HFF-Myc (cell line): ENCODE measurements around the gene SLC35F4.
A peak's percentile ranks its signal among the peaks of the same experiment; 100 is the strongest.

Experiments used
- DNase-seq: peaks from one replicate; pipeline ENCODE4 v3.0.0-alpha.2; 2011; ENCODE audit warnings: low read depth; ENCODE audit errors: extremely low read depth
- H3K4me3 ChIP-seq: replicated peaks from 2 replicates; pipeline ENCODE4 v1.5.1; 2011; ENCODE audit warnings: low read depth, mild to moderate bottlenecking, control low read depth, low read length
- TF ChIP-seq, protein P1 (sequence below): IDR thresholded peaks from 2 replicates; pipeline ENCODE4 v1.5.1; 2012; ENCODE audit warnings: mild to moderate bottlenecking, low read depth, low read length, control low read depth; ENCODE audit errors: missing control alignments

SLC35F4 gene

DNA sequence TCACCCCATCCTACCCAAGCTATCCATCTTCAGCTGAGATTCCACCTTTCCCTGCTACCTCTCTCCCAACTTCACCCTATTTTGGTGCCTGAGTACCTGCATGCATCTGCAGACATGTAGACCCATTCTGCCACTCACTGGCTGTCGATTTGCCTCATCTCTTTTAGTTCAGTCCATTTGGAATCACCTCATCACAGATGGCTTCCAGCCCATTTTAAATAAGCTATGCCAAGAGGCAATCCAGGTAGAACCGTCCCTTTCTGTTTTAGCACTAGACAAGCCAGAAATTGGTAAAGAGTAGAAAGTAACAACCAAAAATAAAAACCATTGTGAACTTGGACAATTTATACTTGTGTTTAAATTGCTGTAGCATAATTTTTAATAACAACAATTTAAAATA, 11.3 kb downstream of the SLC35F4 start:
- DNase-seq: no peak
- TF ChIP-seq, protein P1, sequence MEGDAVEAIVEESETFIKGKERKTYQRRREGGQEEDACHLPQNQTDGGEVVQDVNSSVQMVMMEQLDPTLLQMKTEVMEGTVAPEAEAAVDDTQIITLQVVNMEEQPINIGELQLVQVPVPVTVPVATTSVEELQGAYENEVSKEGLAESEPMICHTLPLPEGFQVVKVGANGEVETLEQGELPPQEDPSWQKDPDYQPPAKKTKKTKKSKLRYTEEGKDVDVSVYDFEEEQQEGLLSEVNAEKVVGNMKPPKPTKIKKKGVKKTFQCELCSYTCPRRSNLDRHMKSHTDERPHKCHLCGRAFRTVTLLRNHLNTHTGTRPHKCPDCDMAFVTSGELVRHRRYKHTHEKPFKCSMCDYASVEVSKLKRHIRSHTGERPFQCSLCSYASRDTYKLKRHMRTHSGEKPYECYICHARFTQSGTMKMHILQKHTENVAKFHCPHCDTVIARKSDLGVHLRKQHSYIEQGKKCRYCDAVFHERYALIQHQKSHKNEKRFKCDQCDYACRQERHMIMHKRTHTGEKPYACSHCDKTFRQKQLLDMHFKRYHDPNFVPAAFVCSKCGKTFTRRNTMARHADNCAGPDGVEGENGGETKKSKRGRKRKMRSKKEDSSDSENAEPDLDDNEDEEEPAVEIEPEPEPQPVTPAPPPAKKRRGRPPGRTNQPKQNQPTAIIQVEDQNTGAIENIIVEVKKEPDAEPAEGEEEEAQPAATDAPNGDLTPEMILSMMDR: no peak
- no peak overlapping the region for H3K4me3 ChIP-seq

DNA sequence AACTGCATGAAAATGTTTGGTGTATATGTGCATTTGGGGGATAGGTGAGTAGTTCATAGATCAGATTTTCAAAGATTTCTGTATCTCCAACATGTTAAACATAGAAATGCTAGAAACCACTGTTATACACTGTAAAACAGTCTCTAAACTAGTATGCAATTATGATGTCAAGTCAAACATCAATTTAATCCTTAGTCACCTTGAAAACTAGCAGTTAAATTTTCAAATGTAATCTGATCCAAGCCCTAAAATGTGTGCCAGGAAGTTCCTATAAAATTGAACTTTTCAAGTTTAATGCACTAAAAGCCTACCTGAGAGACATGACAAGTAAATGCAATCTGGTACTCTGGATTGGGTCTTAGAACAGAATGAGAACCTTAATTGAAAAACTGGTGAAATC, 14.5 kb downstream of the SLC35F4 start:
- TF ChIP-seq, protein P1: no peak
- DNase-seq: no peak
- no peak overlapping the region for H3K4me3 ChIP-seq

DNA sequence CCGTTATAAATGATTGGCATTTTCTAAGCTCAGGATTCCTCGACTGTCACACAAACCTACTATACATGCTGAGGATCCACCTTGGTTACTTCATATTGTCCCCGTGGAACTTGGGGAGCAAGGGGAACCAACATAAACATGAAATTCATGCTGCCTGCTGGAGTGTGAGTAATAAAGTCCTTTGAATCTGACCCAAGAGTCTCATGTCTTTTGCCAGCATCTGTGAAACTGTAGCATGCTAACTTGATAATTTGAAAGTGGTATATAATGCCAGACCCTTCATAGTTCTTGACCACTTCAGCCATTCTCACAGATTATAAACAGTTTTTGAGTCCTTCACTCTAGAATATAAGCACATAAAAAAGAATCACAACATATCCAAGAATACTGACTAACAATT, 17.1 kb downstream of the SLC35F4 start:
- no peak for DNase-seq
- TF ChIP-seq, protein P1: no peak
- H3K4me3 ChIP-seq: no peak overlapping the region

DNA sequence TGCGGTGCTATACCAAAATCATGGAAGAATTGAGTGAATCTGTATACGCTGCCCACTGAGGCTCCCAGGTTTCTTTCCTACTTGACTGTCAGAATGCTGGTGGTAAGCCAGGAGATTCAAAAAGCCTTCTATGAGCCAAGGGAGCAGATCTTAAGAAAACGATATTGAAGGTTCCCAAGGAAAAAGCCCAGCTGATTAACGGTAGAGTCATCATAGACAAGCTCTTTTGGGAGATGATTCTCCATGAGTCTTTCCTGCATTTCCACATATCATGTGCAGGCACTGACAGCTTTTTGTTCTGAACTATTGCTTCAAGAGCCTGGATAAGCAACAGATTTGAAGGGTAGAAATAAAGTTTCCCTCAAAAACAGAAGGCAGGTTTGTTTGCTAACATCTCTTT, 17.5 kb downstream of the SLC35F4 start:
- TF ChIP-seq, protein P1: no peak
- DNase-seq: no peak
- H3K4me3 ChIP-seq: no peak overlapping the region

DNA sequence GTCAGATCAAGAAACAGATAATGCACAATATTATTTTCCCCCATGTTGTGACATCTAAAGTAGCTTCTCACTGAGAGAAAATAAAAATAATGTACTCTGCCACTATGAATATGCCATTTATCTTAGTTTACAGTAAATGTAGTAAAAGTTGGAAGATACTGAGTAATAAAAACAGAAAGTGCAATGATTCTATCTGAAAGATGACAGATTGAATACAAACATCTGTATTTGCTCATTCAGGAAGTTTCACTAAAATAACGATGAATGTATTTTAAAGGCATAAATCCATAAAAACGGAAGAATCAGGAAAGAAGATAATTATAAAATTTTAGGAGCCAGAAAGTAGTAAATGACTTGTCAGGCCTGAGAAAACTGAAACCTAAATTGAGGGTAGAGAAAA, 18.2 kb downstream of the SLC35F4 start:
- DNase-seq: no peak
- H3K4me3 ChIP-seq: no peak overlapping the region
- TF ChIP-seq, protein P1: no peak

DNA sequence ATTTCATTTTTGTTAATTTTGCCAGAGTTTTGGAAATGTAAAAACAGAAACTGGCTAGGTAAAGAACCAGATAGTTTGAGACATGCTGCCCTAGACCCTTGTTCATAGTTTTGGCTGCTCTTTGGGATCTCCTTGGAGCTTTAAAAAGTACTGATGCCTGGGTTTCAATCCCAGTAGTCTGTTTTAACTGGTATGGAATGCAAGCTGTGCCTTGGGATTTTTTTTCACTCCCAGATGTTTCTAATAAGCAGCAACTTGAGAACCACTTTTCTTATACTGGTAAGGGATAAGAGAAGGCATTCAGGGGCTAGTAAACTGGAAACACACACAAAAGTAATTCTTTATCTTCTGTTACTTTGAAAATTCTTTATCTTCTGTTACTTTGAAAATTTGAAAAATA, 18.8 kb downstream of the SLC35F4 start:
- DNase-seq: peak; percentile 52
- H3K4me3 ChIP-seq: no peak overlapping the region
- TF ChIP-seq, protein P1: no peak

DNA sequence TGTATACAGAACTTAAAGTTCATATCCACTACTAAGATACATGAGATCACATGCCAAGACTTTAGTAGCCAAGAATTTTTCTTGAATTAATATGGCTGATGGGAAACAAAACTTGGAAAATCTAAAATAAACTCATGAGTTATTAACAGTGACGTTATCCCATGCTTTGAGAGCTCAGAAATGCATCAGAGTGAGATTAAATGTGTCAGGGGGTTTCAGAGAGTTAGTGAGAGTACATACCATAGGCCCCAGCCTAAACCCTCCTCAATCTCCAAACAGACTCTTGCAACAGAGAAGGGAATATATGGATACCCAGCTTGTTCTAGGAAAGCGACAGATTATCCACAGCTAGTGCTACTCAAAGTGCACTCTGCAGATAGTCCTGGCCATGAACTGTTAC, 19.3 kb downstream of the SLC35F4 start:
- no peak overlapping the region for H3K4me3 ChIP-seq
- TF ChIP-seq, protein P1: no peak
- DNase-seq: no peak
